ENCODE data around the gene AVEN. TPM values are rescaled to one million over a fixed set of nuclear protein-coding genes. Genes with fewer than 3 reads are reported as not detected.

Gene AVEN
- polyA plus RNA-seq, 3 donors, result 2.3 to 4.8 (median 3.4) TPM

- WGBS (ENCODE audit: insufficient coverage), result 100% methylated on average over 2 of the region's 2 CpGs
Observed at GRCh38 chr15:34011481-34011880, 27.5 kb downstream of the AVEN start.

GRCh38 chr15:34010921-34011320 is 28.1 kb downstream of the AVEN start:
- H3K27me3 ChIP-seq (ENCODE audit: control insufficient read depth in 2 of 2, insufficient read depth in 2 of 2, low read length in 2 of 2), result no peaks in the 10 kb centered on the region
- no peaks in the 10 kb centered on the region for H3K4me1 ChIP-seq (ENCODE audit: control insufficient read depth in 1 of 2, insufficient read depth in 2 of 2, low read length in 2 of 2)
- H3K4me2 ChIP-seq (replicated peaks; ENCODE audit: extremely low read depth, low read length, poor library complexity, severe bottlenecking), result no peak overlapping the region
- no peak overlapping the region for H3K4me3 ChIP-seq (replicated peaks in 1 of 3; ENCODE audit: low read depth in 2 of 3, low read length in 3 of 3)
- Mint-ChIP-seq H3K4me1 (no peaks in the 10 kb centered on the region), H3K36me3 (no peaks in the 10 kb centered on the region), H3K27ac (no peak overlapping the region), H3K9me3 (peaks cover 0 to 2% (median 0%) of the 10 kb centered on the region in 7 donors), H3K4me3 (no peak overlapping the region), H3K27me3 (ENCODE audit: low read depth in 3 of 3) (no peaks in the 10 kb centered on the region)
- no peaks in the 10 kb centered on the region for H3K36me3 ChIP-seq (replicated peaks in 1 of 2; ENCODE audit: control insufficient read depth in 1 of 2, insufficient read depth in 2 of 2, low read length in 2 of 2)
- H3K27ac ChIP-seq (ENCODE audit: low read depth in 1 of 2, low read length in 2 of 2), result no peak overlapping the region
- H3K79me2 ChIP-seq (ENCODE audit: insufficient read depth, low read length), result no peaks in the 10 kb centered on the region
- no peaks in the 10 kb centered on the region for H3K9me3 ChIP-seq (replicated peaks in 1 of 2; ENCODE audit: control insufficient read depth in 1 of 2, insufficient read depth in 1 of 2, low read length in 2 of 2)
- H2AFZ ChIP-seq (ENCODE audit: insufficient read depth, low read depth, low read length, poor library complexity, severe bottlenecking), result no peak overlapping the region
- no peak for TF ChIP-seq CTCF (IDR thresholded peaks at IDR 0.05)
- WGBS (ENCODE audit: insufficient coverage), result 69% methylated on average over 3 of the region's 5 CpGs
- DNase-seq, result no peak
- intact Hi-C loops (cut with micrococcal nuclease), result no loop called here
- H4K20me1 ChIP-seq (ENCODE audit: insufficient read depth, low read length), result no peaks in the 10 kb centered on the region
- H3K9ac ChIP-seq (ENCODE audit: insufficient read depth, low read length, poor library complexity, severe bottlenecking), result no peak overlapping the region

More at GRCh38 chr15:34011481-34011880, 27.5 kb downstream of the AVEN start:
- Mint-ChIP-seq H3K36me3 (no peaks in the 10 kb centered on the region), H3K27ac (no peak overlapping the region), H3K27me3 (ENCODE audit: low read depth in 3 of 3) (no peaks in the 10 kb centered on the region), H3K9me3 (peaks cover 0 to 2% (median 0%) of the 10 kb centered on the region in 7 donors), H3K4me1 (no peaks in the 10 kb centered on the region), H3K4me3 (no peak overlapping the region)
- Histone ChIP-seq H2AFZ (ENCODE audit: insufficient read depth, low read depth, low read length, poor library complexity, severe bottlenecking) (no peak overlapping the region), H3K9ac (ENCODE audit: insufficient read depth, low read length, poor library complexity, severe bottlenecking) (no peak overlapping the region), H3K79me2 (ENCODE audit: insufficient read depth, low read length) (no peaks in the 10 kb centered on the region), H3K4me2 (replicated peaks; ENCODE audit: extremely low read depth, low read length, poor library complexity, severe bottlenecking) (no peak overlapping the region), H3K4me1 (ENCODE audit: control insufficient read depth in 1 of 2, insufficient read depth in 2 of 2, low read length in 2 of 2) (no peaks in the 10 kb centered on the region), H3K27me3 (ENCODE audit: control insufficient read depth in 2 of 2, insufficient read depth in 2 of 2, low read length in 2 of 2) (no peaks in the 10 kb centered on the region), H3K9me3 (replicated peaks in 1 of 2; ENCODE audit: control insufficient read depth in 1 of 2, insufficient read depth in 1 of 2, low read length in 2 of 2) (no peaks in the 10 kb centered on the region), H4K20me1 (ENCODE audit: insufficient read depth, low read length) (no peaks in the 10 kb centered on the region), H3K4me3 (replicated peaks in 1 of 3; ENCODE audit: low read depth in 2 of 3, low read length in 3 of 3) (no peak overlapping the region), H3K36me3 (replicated peaks in 1 of 2; ENCODE audit: control insufficient read depth in 1 of 2, insufficient read depth in 2 of 2, low read length in 2 of 2) (no peaks in the 10 kb centered on the region), H3K27ac (ENCODE audit: low read depth in 1 of 2, low read length in 2 of 2) (no peak overlapping the region)
- DNase-seq, result no peak
- TF ChIP-seq CTCF (IDR thresholded peaks at IDR 0.05), result no peak
- intact Hi-C loops (cut with micrococcal nuclease), result no loop called here
